Uterus (tissue), 2 donors: ENCODE data around the gene R3HCC1L.

ENCODE experiments used
- POLR2A ChIP-seq, 2 donors: fragments of 450-650 bp; IDR thresholded peaks; one replicate each; pipeline ENCODE4 v1.6.1; 2016; ENCODE audit warnings: antibody characterized with exemption in 2 of 2, mild to moderate bottlenecking in 1 of 2, moderate library complexity in 1 of 2
- TF ChIP-seq, protein P1 (sequence below), 4 experiments: fragments of 200-600 bp in 2 of 4; fragments of 450-650 bp in 2 of 4; sonication (generic) in 2 of 4; IDR thresholded peaks; one replicate each; pipeline ENCODE4 v1.5.1; 2016 to 2019; ENCODE audit warnings: antibody characterized with exemption in 4 of 4, mild to moderate bottlenecking in 2 of 4, moderate library complexity in 1 of 4

- TF ChIP-seq, protein P1, sequence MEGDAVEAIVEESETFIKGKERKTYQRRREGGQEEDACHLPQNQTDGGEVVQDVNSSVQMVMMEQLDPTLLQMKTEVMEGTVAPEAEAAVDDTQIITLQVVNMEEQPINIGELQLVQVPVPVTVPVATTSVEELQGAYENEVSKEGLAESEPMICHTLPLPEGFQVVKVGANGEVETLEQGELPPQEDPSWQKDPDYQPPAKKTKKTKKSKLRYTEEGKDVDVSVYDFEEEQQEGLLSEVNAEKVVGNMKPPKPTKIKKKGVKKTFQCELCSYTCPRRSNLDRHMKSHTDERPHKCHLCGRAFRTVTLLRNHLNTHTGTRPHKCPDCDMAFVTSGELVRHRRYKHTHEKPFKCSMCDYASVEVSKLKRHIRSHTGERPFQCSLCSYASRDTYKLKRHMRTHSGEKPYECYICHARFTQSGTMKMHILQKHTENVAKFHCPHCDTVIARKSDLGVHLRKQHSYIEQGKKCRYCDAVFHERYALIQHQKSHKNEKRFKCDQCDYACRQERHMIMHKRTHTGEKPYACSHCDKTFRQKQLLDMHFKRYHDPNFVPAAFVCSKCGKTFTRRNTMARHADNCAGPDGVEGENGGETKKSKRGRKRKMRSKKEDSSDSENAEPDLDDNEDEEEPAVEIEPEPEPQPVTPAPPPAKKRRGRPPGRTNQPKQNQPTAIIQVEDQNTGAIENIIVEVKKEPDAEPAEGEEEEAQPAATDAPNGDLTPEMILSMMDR (IDR thresholded peaks at IDR 0.05) = no peak
- no peak for TF ChIP-seq POLR2A (IDR thresholded peaks at IDR 0.05)
These were observed 89.4 kb downstream of the R3HCC1L start for GRCh38 chr10:98223874-98224273.
